PC-9 (cell line): ENCODE results near the gene USP33. TPM values are rescaled to one million over a fixed set of nuclear protein-coding genes. Genes with fewer than 3 reads are reported as not detected.
"Not testable (repeated sequence)": the region's sequence is repeated elsewhere in the genome, so short reads cannot be mapped to it uniquely, and the experiment has no call there.

Experiments
- BruUV-seq: library from RNA; stranded (reverse); fragments of 400-500 nt; replicated peaks from 2 replicates; lab custom pipeline; 2021; lab: Mats Ljungman, UMichigan
- CTCF ChIA-PET: fragments of 300-600 bp; sonication (Branson Sonifier 250); formaldehyde crosslinking; loops from one replicate; lab custom pipeline; 2022; ENCODE audit warnings: antibody characterized with exemption; lab: Charles Lee
- POLR2A ChIA-PET: fragments of 300-600 bp; sonication (Branson Sonifier 250); formaldehyde crosslinking; loops from one replicate; lab custom pipeline; 2022; ENCODE audit warnings: antibody characterized with exemption; ENCODE audit not compliant: unreplicated experiment; lab: Charles Lee
- DNase-seq, 2 experiments: peaks; one replicate each; pipeline versions ENCODE4 v3.0.0 to v3.0.0-alpha.2; 2015 to 2022; ENCODE audit warnings: mixed read lengths in 1 of 2
- H2AFZ ChIP-seq: fragments of 200-600 bp; sonication (generic); 2 replicates; pipeline ENCODE4 v1.8.1; 2017; ENCODE audit warnings: antibody characterized with exemption
- H3F3A ChIP-seq: fragments of 200-600 bp; sonication (generic); 2 replicates; pipeline ENCODE4 v1.8.1; 2017; ENCODE audit warnings: antibody characterized with exemption, mild to moderate bottlenecking, low read depth; ENCODE audit not compliant: insufficient read depth
- H3K27ac ChIP-seq: fragments of 200-600 bp; sonication (generic); 2 replicates; pipeline ENCODE4 v1.6.1; 2016; ENCODE audit warnings: mixed run types
- H3K27me3 ChIP-seq: fragments of 200-600 bp; sonication (generic); 2 replicates; pipeline ENCODE4 v1.6.1; 2016; ENCODE audit warnings: low read depth, mixed run types; ENCODE audit not compliant: insufficient read depth
- H3K36me3 ChIP-seq: fragments of 200-600 bp; sonication (generic); 2 replicates; pipeline ENCODE4 v1.6.1; 2016; ENCODE audit warnings: low read depth, mixed run types
- H3K4me1 ChIP-seq: fragments of 200-600 bp; sonication (generic); replicated peaks from 2 replicates; pipeline ENCODE4 v1.6.1; 2016; ENCODE audit warnings: mixed run types; ENCODE audit not compliant: insufficient read depth
- H3K4me2 ChIP-seq: fragments of 200-600 bp; sonication (generic); 2 replicates; pipeline ENCODE4 v1.6.1; 2017; ENCODE audit warnings: mixed run types
- H3K4me3 ChIP-seq: fragments of 200-600 bp; sonication (generic); 2 replicates; pipeline ENCODE4 v1.6.1; 2016; ENCODE audit warnings: mixed run types
- H3K79me2 ChIP-seq: fragments of 200-600 bp; sonication (generic); 2 replicates; pipeline ENCODE4 v1.6.1; 2017; ENCODE audit warnings: low read depth, mixed run types
- H3K9me2 ChIP-seq: fragments of 200-600 bp; sonication (generic); 2 replicates; pipeline ENCODE4 v1.8.1; 2017; ENCODE audit warnings: mild to moderate bottlenecking; ENCODE audit not compliant: insufficient read depth
- H3K9me3 ChIP-seq: fragments of 200-600 bp; sonication (generic); 2 replicates; pipeline ENCODE4 v1.8.1; 2016; ENCODE audit warnings: low read depth; ENCODE audit not compliant: insufficient read depth
- H4K20me1 ChIP-seq: fragments of 200-600 bp; sonication (generic); 2 replicates; pipeline ENCODE4 v1.8.1; 2017; ENCODE audit not compliant: insufficient read depth
- CTCF ChIP-seq: fragments of 200-600 bp; sonication (generic); conservative IDR thresholded peaks from 2 replicates; pipeline ENCODE4 v1.6.1; 2017; ENCODE audit warnings: mixed run types, antibody characterized with exemption, mild to moderate bottlenecking, moderate library complexity
- EZH2 ChIP-seq: fragments of 200-600 bp; sonication (generic); IDR thresholded peaks from 2 replicates; pipeline ENCODE4 v1.8.0; 2017; ENCODE audit warnings: antibody characterized with exemption, low read depth
- intact Hi-C: fragments of 100-400 bp; cut with micrococcal nuclease; formaldehyde crosslinking; loops from one replicate; pipeline ENCODE4 v1.10.0; 2022; ENCODE audit not compliant: unreplicated experiment
- total RNA-seq: library from RNA; stranded (reverse); gene quantifications from 2 replicates; pipeline ENCODE4 v1.2.3, GENCODE V29; 2021

The USP33 gene
- total RNA-seq, 1 experiment from 2014 or later: 59.1 TPM

- no peaks in the 10 kb centered on the region; the same call in 1 of the 2 replicates for H3K9me3 ChIP-seq
- no peak overlapping the region for H3K4me3 ChIP-seq
- no peak for DNase-seq
- peaks cover 100% of the 10 kb centered on the region for H3K79me2 ChIP-seq
- intact Hi-C loops: no loop called here
- no peaks in the 10 kb centered on the region for H3F3A ChIP-seq
- H4K20me1 ChIP-seq: peaks cover 85% of the 10 kb centered on the region
- no peaks in the 10 kb centered on the region for H3K27me3 ChIP-seq
- H3K4me1 ChIP-seq: no peaks in the 10 kb centered on the region
- TF ChIP-seq CTCF (no peak), EZH2 (no peak)
- ChIA-PET POLR2A (interaction anchor here (0.7 kb wide), 1 partner anchor 82 kb away, joined by 4 read pairs; no protein-coding TSS in a partner anchor), CTCF (no interaction called here)
- BruUV-seq: no TSS peak
- H3K27ac ChIP-seq: no peak overlapping the region
- H3K4me2 ChIP-seq: no peak overlapping the region
- no peak overlapping the region for H2AFZ ChIP-seq
- H3K36me3 ChIP-seq: peaks cover 22% of the 10 kb centered on the region; the same call in 1 of the 2 replicates
- H3K9me2 ChIP-seq: no peaks in the 10 kb centered on the region
Measured at GRCh38 chr1:77649127-77649526, 110.5 kb downstream of the USP33 start.

GRCh38 chr1:77646224-77646623, 113.4 kb downstream of the USP33 start:
- intact Hi-C loops, H3K9me2 ChIP-seq, H3K27ac ChIP-seq, H3K4me1 ChIP-seq, H3K27me3 ChIP-seq, H3K9me3 ChIP-seq, H3K4me3 ChIP-seq, H3K4me2 ChIP-seq, CTCF ChIA-PET, H3F3A ChIP-seq, DNase-seq, H2AFZ ChIP-seq, BruUV-seq: not testable (repeated sequence)
- POLR2A ChIA-PET: interaction anchor here (0.7 kb wide), 1 partner anchor 1910 kb away, joined by 3 read pairs; no protein-coding TSS in a partner anchor
- Histone ChIP-seq H4K20me1 (peaks cover 85% of the 10 kb centered on the region), H3K79me2 (peaks cover 100% of the 10 kb centered on the region), H3K36me3 (peaks cover 28% of the 10 kb centered on the region; the same call in 1 of the 2 replicates)

Other genes starting within 250 kb of the USP33 start
- gene ZZZ3, start 77.2 kb downstream of the USP33 start, total RNA-seq: 48.4 and 49.8 TPM in 2 replicates
- 11.5 TPM in 2 replicates for gene MIGA1, start 19.8 kb upstream of the USP33 start, total RNA-seq
- gene NEXN, start 128.8 kb upstream of the USP33 start, total RNA-seq: 0.92 and 1.2 TPM in 2 replicates
- 101 and 152 TPM in 2 replicates for gene FUBP1, start 219.2 kb upstream of the USP33 start, total RNA-seq
- 35.6 and 45.5 TPM in 2 replicates for gene DNAJB4, start 245.1 kb upstream of the USP33 start, total RNA-seq